Eye (tissue), 1 donor: ENCODE results near the gene CALN1.
A peak's percentile ranks its signal among the peaks of the same experiment; 100 is the strongest.
"Not testable (repeated sequence)": the region's sequence is repeated elsewhere in the genome, so short reads cannot be mapped to it uniquely, and the experiment has no call there.

ENCODE experiments used
- DNase-seq: peaks from one replicate; pipeline ENCODE4 v3.0.0-alpha.2; 2015

CALN1 gene

DNA sequence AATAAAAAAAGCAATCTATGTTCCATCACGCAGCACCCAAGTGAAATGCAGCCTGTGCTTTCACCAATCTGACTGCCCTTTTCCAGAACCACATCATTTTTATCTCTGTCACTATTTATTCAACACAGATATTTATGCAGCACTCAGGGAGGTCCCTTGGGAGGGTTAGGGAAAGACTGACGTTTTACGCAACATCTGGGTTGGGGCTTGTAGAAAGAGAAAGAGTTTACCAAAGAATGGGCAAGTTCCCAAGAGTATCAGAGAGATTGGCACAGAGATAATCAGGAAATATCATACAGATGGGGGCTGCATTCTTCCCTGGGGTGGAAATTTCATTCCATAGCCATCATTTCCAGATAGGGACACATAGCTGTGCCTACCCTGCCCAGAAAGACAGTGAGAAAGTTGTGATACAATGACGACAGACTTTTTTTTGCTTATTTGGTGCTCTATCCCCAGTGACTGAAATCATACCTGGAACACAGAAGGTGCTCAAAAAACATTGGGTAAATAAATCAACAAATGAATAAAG, 474.2 kb downstream of the CALN1 start:
- peak; percentile 49 for DNase-seq

- DNase-seq: no peak
Measured at GRCh38 chr7:71935674-71936073, 476.5 kb downstream of the CALN1 start.

DNA sequence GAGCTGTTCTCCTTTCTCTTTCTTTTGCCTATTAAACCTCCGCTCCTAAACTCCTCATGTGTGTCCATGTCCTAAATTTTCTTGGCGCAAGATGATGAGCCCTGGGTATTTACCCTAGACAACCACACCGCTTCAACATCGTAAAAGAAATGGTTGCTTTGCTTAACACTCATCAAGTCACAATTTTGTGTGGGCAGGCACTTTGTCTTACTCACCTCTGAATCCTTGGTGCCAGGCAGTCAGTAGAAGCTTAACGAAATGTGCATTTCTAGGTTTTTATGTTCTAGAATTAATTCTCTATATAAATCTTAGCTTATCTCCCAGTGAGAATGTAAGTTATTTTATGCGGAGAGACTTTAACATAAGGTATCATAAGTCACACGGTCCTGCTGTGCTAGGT, 478.7 kb downstream of the CALN1 start:
- DNase-seq: no peak

DNA sequence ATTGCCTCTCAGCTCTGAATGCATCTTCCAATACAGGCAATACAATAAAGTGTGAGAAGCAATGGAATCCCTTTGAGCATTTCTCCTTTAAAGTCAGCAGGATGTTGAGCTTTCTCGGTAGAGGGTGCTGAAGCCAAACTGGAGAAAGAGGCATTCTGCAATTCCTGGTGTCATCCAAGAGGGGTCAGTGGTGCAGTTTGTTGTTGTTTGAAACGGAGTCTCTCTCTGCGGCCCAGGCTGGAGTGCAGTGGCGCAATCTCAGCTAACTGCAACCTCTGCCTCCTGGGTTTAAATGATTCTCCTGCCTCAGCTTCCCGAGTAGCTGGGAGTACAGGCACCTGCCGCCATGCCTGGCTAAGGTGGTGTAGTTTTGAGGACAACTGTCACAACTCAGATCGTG, 486.5 kb downstream of the CALN1 start:
- no peak for DNase-seq

- not testable (repeated sequence) for DNase-seq
Measured at GRCh38 chr7:71914204-71914603, 497.9 kb downstream of the CALN1 start.

GRCh38 chr7:71912476-71912875, 499.7 kb downstream of the CALN1 start:
- peak; percentile 7 for DNase-seq

- no peak for DNase-seq
Measured at GRCh38 chr7:71911051-71911450, 501.1 kb downstream of the CALN1 start.

GRCh38 chr7:71905821-71906220, 506.3 kb downstream of the CALN1 start:
- DNase-seq: no peak

DNA sequence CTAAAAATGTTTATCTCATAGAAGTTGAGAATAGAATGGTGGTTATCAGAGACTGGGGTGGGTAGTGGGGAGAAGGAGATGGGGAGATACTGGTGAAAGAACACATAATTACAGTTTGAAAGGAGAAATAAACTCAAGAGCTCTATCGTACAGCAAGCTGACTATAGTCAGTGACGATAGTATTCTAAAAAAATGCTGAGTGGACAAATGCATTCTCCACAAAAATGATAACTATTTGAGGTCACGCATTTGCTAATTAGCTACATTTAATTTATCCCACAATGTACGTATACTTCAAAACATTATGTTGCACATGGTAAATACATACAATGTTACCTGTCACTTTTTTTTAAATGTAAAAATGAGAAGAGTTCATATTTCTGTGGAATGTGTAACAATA, 507.7 kb downstream of the CALN1 start:
- no peak for DNase-seq

DNA sequence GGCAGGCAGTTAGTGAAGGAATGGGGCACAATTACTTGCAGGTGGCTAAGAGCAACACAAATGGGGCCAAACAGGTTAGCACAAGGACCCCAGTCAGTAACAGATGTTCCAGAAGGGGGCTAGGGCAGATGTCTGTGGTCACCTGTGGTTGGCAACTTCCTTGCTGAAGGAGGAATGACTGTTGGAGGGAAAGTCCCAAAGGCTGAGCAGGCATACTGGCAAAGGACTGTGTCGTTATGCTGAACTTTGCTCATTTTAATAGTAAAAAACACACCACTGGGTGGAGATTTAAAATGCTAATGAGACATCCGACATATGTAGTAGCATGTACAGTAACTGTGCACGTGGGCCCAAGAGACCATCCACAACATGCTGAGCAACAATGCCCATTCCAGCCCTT, 511.6 kb downstream of the CALN1 start:
- DNase-seq: no peak

GRCh38 chr7:71896535-71896934, 515.6 kb downstream of the CALN1 start:
- DNase-seq: no peak

GRCh38 chr7:71886046-71886445, 526.1 kb downstream of the CALN1 start:
- DNase-seq: peak; percentile 9

GRCh38 chr7:71885487-71885886, 526.7 kb downstream of the CALN1 start:
- no peak for DNase-seq

DNA sequence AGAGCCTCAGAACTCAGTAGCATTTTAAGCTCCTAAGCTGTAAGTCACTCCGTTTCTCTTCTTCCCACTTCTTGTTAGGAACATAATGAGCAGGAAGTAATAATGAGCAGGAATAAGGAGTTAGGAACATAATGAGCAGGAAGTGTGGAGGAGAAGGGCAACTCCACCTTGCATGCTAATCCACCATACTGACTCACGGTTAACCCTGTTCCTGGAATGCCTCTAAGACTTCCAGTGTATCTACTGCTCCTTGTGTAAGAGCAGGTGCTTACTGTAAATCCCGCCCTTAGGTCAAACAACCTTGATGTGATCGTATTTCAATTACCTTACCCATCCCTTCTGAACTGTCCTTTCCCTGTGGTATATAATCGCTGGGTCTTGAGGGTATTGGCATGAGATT, 528.7 kb downstream of the CALN1 start:
- no peak for DNase-seq

DNA sequence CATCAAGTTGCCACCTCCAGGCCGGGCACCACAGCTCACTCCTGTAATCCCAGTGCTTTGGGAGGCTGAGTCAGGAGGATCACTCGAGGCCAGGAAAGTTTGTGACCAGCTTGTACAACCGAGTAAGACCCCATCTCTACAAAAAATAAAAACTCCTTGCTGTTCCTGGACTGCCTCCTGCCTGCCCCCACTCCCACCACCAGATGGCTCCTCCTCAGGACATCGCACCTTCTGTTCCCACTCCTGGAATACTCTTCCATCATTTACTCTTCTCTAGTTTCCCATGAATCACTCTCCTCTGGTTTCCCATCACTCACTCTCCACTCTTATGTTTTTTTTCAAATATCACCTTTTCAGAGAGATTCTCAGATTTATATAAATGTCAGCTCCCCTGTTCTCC, 540.7 kb downstream of the CALN1 start:
- no peak for DNase-seq

- DNase-seq: no peak
Measured at GRCh38 chr7:71870812-71871211, 541.3 kb downstream of the CALN1 start.

- no peak for DNase-seq
Measured at GRCh38 chr7:71868797-71869196, 543.3 kb downstream of the CALN1 start.

- DNase-seq: no peak
Measured at GRCh38 chr7:71867626-71868025, 544.5 kb downstream of the CALN1 start.

- no peak for DNase-seq
Measured at GRCh38 chr7:71865172-71865571, 547.0 kb downstream of the CALN1 start.

GRCh38 chr7:71864130-71864529, 548.0 kb downstream of the CALN1 start:
- DNase-seq: no peak

DNA sequence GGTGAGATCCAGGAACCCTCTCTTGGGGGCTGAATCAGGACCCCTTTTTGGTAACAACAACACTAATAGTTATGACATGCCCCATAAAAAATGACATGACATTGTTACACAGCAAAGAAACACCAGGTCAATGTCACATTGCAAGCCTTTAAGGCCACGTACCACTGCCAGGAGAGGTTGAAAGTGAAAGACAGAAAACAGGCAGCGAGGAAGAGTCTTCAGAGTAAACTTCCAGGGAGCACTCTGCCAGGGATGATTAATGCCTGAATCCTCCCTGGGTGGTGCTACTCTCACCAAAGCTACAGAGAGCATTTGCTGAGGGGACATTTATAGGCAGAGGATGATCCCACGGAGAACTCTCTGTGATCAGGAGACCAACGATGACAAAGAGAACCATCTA, 551.6 kb downstream of the CALN1 start:
- no peak for DNase-seq

DNA sequence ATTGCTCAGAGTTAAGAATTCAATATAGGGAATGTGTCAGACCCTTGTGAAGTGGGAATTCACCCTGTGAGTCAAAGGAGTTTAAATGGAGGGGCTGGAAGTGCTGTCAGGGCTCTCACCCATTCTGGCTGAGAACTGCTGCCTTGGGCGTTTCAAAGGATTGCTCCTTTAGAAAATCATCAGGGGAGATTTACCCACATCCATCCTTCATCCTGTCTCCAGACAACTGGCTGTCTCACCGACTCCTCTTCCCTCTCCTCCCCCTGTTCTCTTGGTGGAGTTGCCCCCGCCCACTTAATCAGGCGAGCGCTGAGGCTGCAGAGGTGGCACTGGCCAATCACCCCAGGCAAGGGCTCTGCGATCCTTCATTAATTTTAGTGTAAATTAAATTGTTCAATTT, 554.8 kb downstream of the CALN1 start:
- DNase-seq: no peak

DNA sequence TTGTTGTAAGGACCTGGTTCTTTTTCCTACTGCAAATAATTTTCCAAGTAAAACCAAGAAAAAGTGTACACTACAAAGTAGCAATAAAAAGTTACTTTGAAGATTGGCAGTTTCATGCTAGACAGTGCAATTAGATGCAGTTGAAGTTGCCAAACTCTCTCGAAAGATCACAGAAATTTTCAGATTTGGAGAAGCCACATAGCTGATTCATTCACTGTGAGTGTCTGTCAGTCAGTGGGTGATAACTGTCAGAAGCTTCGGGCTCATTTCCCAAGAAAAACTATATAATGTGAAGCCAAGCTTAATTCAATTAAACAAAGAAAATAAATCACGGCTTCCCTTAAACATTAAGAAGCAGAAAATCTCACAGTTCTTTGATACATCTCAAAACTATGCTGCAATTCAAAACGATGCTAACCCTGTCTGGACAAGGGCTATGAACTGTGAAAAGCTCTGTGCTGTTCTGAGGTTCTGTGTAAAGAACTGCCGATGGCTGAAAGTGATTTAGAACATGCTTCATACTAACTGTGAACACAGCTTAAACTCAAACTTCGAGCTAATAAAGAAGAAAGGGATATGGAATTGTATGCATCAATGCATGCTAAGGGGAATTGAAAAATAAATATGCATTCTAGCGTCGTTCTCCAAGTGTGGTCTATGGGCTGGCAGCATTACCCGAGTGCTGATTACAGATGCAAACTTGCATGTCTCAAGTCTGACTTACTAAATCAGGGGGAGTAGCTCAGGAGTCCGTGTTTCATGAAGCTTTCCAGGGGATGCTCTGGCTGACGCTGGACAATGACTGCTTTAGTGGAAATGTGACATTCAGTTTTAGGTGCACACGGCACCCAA, 557.4 kb downstream of the CALN1 start:
- no peak for DNase-seq

GRCh38 chr7:71851776-71852498, 560.2 kb downstream of the CALN1 start:
- no peak for DNase-seq
